K562 (cell line): Measurements from ENCODE around the gene RAD1. TPM values are rescaled to one million over a fixed set of nuclear protein-coding genes. Genes with fewer than 3 reads are reported as not detected.

Experiments used
- ETS2 ChIP-seq: IDR thresholded peaks from 2 replicates; pipeline ENCODE4 v1.6.1; 2016; ENCODE audit warnings: borderline replicate concordance, missing genetic modification characterization, mild to moderate bottlenecking, moderate library complexity, missing compliant biosample characterization; ENCODE audit not compliant: poor library complexity, severe bottlenecking
- ETV5 ChIP-seq: sonication (generic); formaldehyde crosslinking; IDR thresholded peaks from 2 replicates; pipeline ENCODE4 v1.4.0; 2020; ENCODE audit warnings: low read depth, mild to moderate bottlenecking, missing genetic modification reagents
- FUS ChIP-seq: fragments of 200-400 bp; formaldehyde crosslinking; optimal IDR thresholded peaks from 2 replicates; pipeline ENCODE3; 2017; ENCODE audit warnings: low read depth, low read length
- HDAC3 ChIP-seq: fragments of 450-650 bp; IDR thresholded peaks from 2 replicates; pipeline ENCODE4 v1.6.1; 2018; ENCODE audit warnings: borderline replicate concordance, mild to moderate bottlenecking, moderate library complexity; ENCODE audit not compliant: partially characterized antibody
- MAFG ChIP-seq: fragments of 450-650 bp; conservative IDR thresholded peaks from 2 replicates; pipeline ENCODE4 v1.6.1; 2016; ENCODE audit warnings: missing genetic modification characterization, missing compliant biosample characterization
- NEUROD1 ChIP-seq: fragments of 150-350 bp; IDR thresholded peaks from 2 replicates; pipeline ENCODE4 v1.6.1; 2014; ENCODE audit warnings: borderline replicate concordance, low read length, low read depth; ENCODE audit not compliant: partially characterized antibody
- TBL1XR1 ChIP-seq, 2 experiments: IDR thresholded peaks; 2 replicates each; pipeline ENCODE4 v1.6.1; 2012; ENCODE audit warnings: improper control_type of control experiment in 2 of 2, low read length in 2 of 2, mild to moderate bottlenecking in 1 of 2
- TBP ChIP-seq: optimal IDR thresholded peaks from 2 replicates; pipeline ENCODE3; 2011; ENCODE audit warnings: low read depth, low read length, improper control_type of control experiment
- YY1 ChIP-seq, 3 experiments: IDR thresholded peaks; 2 replicates each; pipeline ENCODE4 v1.6.1; 2011; ENCODE audit warnings: low read length in 2 of 3, mild to moderate bottlenecking in 2 of 3, moderate library complexity in 2 of 3, borderline replicate concordance in 1 of 3, control low read depth in 1 of 3, low read depth in 1 of 3; ENCODE audit not compliant: insufficient read depth in 3 of 3, insufficient replicate concordance in 2 of 3, control insufficient read depth in 1 of 3, insufficient read length in 1 of 3; ENCODE audit errors: extremely low read depth in 1 of 3
- ZNF133 ChIP-seq: fragments of 250-450 bp; sonication (Bioruptor Pico); IDR thresholded peaks from 2 replicates; pipeline ENCODE4 v1.4.0; 2020; ENCODE audit warnings: mild to moderate bottlenecking
- ZNF444 ChIP-seq: fragments of 250-450 bp; sonication (Bioruptor Pico); IDR thresholded peaks from 2 replicates; pipeline ENCODE4 v1.4.0; 2020; ENCODE audit warnings: mild to moderate bottlenecking, moderate library complexity
- polyA plus RNA-seq, 8 experiments: library from polyadenylated mRNA; depleted of rRNA in 4 of 8; stranded (reverse) in 5 of 8; unstranded in 3 of 8; fragments of >200 nt; fragmentation: Nextera tagmentation in 2 of 8; fragmentation: Illumina TruSeq in 1 of 8; extraction: Ambion mirVana in 2 of 8; extraction: Trizol in 1 of 8; gene quantifications; 2 replicates each; pipeline versions ENCODE4 v1.2.1 to v1.2.3, GENCODE V29; 2011 to 2014; ENCODE audit warnings: inconsistent platforms in 1 of 8, missing spikeins in 1 of 8
- total RNA-seq, 7 experiments: library from RNA; depleted of rRNA in 6 of 7; stranded (reverse); fragments of >200 nt in 6 of 7; fragmentation: Illumina TruSeq in 2 of 7; extraction: Trizol in 2 of 7; gene quantifications; 2 replicates each; pipeline versions ENCODE4 v1.2.1 to v1.2.3, GENCODE V29; 2011 to 2021; ENCODE audit warnings: low replicate concordance in 1 of 7
- TF ChIP-seq, protein P1 (sequence below): sonication (generic); formaldehyde crosslinking; IDR thresholded peaks from 2 replicates; pipeline ENCODE4 v1.4.0; 2020; ENCODE audit warnings: mild to moderate bottlenecking, missing genetic modification reagents
- TF ChIP-seq, protein P2 (sequence below): fragments of 450-650 bp; formaldehyde crosslinking; IDR thresholded peaks from 2 replicates; pipeline ENCODE4 v1.4.0; 2022; ENCODE audit warnings: missing genetic modification characterization
- TF ChIP-seq, protein P3 (sequence below): sonication (generic); formaldehyde crosslinking; IDR thresholded peaks from 2 replicates; pipeline ENCODE4 v1.5.0; 2020; ENCODE audit warnings: missing genetic modification reagents
- TF ChIP-seq, protein P4 (sequence below): fragments of 250-450 bp; sonication (Bioruptor Pico); IDR thresholded peaks from 2 replicates; pipeline ENCODE4 v1.9.0; 2021; ENCODE audit warnings: mild to moderate bottlenecking, inconsistent platforms
- TF ChIP-seq, protein P5 (sequence below): fragments of 250-450 bp; sonication (Bioruptor Pico); IDR thresholded peaks from 2 replicates; pipeline ENCODE4 v1.9.0; 2021; ENCODE audit warnings: mild to moderate bottlenecking
- TF ChIP-seq, protein P6 (sequence below): IDR thresholded peaks from 2 replicates; pipeline ENCODE4 v1.6.1; 2012; ENCODE audit warnings: low read depth, low read length, improper control_type of control experiment, borderline replicate concordance

Gene RAD1
- total and polyA plus RNA-seq, 9 of the 15 experiments (the other 6 are each of a cell fraction or from before 2014, with no cell fraction given), result 44.5 to 148 (median 60.8) TPM

DNA sequence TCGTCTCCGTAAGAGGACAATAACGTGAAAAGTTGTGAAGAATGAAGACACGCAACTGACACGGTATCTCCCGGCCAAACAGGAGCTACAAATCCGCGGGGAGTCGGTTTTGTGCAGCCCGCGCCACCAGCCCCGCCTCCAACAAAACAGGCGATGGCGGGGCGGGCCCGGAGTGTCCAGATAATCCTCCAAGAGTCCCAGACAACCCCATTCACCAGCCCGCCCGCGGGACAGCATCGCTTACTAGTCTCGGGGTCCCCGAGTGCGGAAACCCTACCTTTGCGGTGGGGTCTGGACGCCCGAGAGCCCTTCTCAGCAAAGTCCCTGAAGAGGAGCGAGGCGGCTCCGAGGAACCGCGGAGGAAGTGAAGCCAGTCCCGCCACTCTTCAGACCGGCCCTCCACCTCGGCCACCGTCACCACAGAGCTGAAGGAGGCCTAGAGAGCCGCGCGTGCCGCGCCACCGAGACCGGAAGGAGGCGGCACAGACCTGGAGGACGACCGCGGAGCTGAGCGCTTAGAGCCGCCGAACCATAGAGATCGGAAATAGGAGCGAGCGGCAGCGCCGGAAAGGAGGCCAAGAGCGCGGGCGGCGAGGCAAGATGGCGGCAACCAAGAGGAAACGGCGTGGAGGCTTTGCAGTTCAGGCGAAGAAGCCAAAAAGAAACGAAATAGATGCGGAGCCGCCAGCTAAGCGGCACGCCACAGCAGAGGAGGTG is at the start of gene RAD1, which contains the start of gene BRIX1 (continued):
- TF ChIP-seq YY1 (IDR thresholded peaks at IDR 0.05; ENCODE audit: borderline replicate concordance in 1 of 3, control insufficient read depth in 1 of 3, extremely low read depth in 1 of 3, insufficient read depth in 3 of 3, insufficient read length in 1 of 3, insufficient replicate concordance in 2 of 3, low read depth in 1 of 3, low read length in 2 of 3), result peak; percentile 94 to 98 (median 97)
- peak; percentile 60 for TF ChIP-seq NEUROD1
- no peak for TF ChIP-seq MAFG (tag)
- TF ChIP-seq TBL1XR1 (IDR thresholded peaks at IDR 0.05; ENCODE audit: low read length in 2 of 2), result peak; percentile 50 to 68; a peak in 2 of 4 replicates
- TF ChIP-seq, protein P1, sequence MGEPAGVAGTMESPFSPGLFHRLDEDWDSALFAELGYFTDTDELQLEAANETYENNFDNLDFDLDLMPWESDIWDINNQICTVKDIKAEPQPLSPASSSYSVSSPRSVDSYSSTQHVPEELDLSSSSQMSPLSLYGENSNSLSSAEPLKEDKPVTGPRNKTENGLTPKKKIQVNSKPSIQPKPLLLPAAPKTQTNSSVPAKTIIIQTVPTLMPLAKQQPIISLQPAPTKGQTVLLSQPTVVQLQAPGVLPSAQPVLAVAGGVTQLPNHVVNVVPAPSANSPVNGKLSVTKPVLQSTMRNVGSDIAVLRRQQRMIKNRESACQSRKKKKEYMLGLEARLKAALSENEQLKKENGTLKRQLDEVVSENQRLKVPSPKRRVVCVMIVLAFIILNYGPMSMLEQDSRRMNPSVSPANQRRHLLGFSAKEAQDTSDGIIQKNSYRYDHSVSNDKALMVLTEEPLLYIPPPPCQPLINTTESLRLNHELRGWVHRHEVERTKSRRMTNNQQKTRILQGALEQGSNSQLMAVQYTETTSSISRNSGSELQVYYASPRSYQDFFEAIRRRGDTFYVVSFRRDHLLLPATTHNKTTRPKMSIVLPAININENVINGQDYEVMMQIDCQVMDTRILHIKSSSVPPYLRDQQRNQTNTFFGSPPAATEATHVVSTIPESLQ (CRISPR knock-in tag), result peak; percentile 76; the same call in 1 of the 2 replicates
- TF ChIP-seq HDAC3, result no peak
- TF ChIP-seq, protein P2, sequence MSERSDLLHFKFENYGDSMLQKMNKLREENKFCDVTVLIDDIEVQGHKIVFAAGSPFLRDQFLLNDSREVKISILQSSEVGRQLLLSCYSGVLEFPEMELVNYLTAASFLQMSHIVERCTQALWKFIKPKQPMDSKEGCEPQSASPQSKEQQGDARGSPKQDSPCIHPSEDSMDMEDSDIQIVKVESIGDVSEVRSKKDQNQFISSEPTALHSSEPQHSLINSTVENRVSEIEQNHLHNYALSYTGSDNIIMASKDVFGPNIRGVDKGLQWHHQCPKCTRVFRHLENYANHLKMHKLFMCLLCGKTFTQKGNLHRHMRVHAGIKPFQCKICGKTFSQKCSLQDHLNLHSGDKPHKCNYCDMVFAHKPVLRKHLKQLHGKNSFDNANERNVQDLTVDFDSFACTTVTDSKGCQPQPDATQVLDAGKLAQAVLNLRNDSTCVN (CRISPR knock-in tag), result no peak
- TF ChIP-seq ETV5 (CRISPR knock-in tag), result peak; percentile 98
- TF ChIP-seq ZNF133 (CRISPR knock-in tag), result no peak
- TF ChIP-seq FUS, result no peak
- TF ChIP-seq, protein P3, sequence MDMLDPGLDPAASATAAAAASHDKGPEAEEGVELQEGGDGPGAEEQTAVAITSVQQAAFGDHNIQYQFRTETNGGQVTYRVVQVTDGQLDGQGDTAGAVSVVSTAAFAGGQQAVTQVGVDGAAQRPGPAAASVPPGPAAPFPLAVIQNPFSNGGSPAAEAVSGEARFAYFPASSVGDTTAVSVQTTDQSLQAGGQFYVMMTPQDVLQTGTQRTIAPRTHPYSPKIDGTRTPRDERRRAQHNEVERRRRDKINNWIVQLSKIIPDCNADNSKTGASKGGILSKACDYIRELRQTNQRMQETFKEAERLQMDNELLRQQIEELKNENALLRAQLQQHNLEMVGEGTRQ (CRISPR knock-in tag), result no peak
- TF ChIP-seq, protein P4, sequence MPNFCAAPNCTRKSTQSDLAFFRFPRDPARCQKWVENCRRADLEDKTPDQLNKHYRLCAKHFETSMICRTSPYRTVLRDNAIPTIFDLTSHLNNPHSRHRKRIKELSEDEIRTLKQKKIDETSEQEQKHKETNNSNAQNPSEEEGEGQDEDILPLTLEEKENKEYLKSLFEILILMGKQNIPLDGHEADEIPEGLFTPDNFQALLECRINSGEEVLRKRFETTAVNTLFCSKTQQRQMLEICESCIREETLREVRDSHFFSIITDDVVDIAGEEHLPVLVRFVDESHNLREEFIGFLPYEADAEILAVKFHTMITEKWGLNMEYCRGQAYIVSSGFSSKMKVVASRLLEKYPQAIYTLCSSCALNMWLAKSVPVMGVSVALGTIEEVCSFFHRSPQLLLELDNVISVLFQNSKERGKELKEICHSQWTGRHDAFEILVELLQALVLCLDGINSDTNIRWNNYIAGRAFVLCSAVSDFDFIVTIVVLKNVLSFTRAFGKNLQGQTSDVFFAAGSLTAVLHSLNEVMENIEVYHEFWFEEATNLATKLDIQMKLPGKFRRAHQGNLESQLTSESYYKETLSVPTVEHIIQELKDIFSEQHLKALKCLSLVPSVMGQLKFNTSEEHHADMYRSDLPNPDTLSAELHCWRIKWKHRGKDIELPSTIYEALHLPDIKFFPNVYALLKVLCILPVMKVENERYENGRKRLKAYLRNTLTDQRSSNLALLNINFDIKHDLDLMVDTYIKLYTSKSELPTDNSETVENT (CRISPR knock-in tag), result peak; percentile 98
- peak; percentile 94 for TF ChIP-seq TBP
- TF ChIP-seq, protein P5, sequence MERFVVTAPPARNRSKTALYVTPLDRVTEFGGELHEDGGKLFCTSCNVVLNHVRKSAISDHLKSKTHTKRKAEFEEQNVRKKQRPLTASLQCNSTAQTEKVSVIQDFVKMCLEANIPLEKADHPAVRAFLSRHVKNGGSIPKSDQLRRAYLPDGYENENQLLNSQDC (CRISPR knock-in tag), result no peak
- TF ChIP-seq, protein P6, sequence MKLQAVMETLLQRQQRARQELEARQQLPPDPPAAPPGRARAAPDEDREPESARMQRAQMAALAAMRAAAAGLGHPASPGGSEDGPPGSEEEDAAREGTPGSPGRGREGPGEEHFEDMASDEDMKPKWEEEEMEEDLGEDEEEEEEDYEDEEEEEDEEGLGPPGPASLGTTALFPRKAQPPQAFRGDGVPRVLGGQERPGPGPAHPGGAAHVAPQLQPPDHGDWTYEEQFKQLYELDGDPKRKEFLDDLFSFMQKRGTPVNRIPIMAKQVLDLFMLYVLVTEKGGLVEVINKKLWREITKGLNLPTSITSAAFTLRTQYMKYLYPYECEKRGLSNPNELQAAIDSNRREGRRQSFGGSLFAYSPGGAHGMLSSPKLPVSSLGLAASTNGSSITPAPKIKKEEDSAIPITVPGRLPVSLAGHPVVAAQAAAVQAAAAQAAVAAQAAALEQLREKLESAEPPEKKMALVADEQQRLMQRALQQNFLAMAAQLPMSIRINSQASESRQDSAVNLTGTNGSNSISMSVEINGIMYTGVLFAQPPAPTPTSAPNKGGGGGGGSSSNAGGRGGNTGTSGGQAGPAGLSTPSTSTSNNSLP, result 0 out of 2 replicates have a peak, but pooled peaks have one; percentile 10
- TF ChIP-seq ZNF444 (CRISPR knock-in tag), result no peak
- no peak for TF ChIP-seq ETS2 (tag)
